Hepatocyte (in vitro differentiated cells): ENCODE data around the gene NR5A1. TPM values are rescaled to one million over a fixed set of nuclear protein-coding genes. Genes with fewer than 3 reads are reported as not detected.

ENCODE experiments used
- DNase-seq: peaks from one replicate; pipeline ENCODE4 v3.0.0-alpha.2; 2016; ENCODE audit warnings: low spot score
- H2AFZ ChIP-seq: fragments of 200-600 bp; sonication (generic); 2 replicates; pipeline ENCODE4 v1.6.0; 2016; ENCODE audit warnings: antibody characterized with exemption, mild to moderate bottlenecking
- H3K27ac ChIP-seq: fragments of 200-600 bp; sonication (generic); 2 replicates; pipeline ENCODE4 v1.5.1; 2016; ENCODE audit warnings: mild to moderate bottlenecking
- H3K27me3 ChIP-seq: fragments of 200-600 bp; sonication (generic); 2 replicates; pipeline ENCODE4 v1.6.1; 2016
- H3K36me3 ChIP-seq: fragments of 200-600 bp; sonication (generic); replicated peaks from 2 replicates; pipeline ENCODE4 v1.5.1; 2016; ENCODE audit warnings: low read depth; ENCODE audit not compliant: insufficient read depth
- H3K4me1 ChIP-seq: fragments of 200-600 bp; sonication (generic); 2 replicates; pipeline ENCODE4 v1.5.1; 2016; ENCODE audit warnings: mild to moderate bottlenecking, moderate library complexity; ENCODE audit not compliant: insufficient read depth
- H3K4me2 ChIP-seq: fragments of 200-600 bp; sonication (generic); 2 replicates; pipeline ENCODE4 v1.6.0; 2016
- H3K4me3 ChIP-seq: fragments of 200-600 bp; sonication (generic); 2 replicates; pipeline ENCODE4 v1.5.1; 2016; ENCODE audit warnings: mild to moderate bottlenecking
- H3K79me2 ChIP-seq: fragments of 200-600 bp; sonication (generic); 2 replicates; pipeline ENCODE4 v1.6.0; 2017; ENCODE audit warnings: mild to moderate bottlenecking
- H3K9me2 ChIP-seq: fragments of 200-600 bp; sonication (generic); replicated peaks from 2 replicates; pipeline ENCODE4 v1.6.0; 2017; ENCODE audit warnings: mild to moderate bottlenecking; ENCODE audit not compliant: insufficient read depth
- H3K9me3 ChIP-seq: fragments of 200-600 bp; sonication (generic); 2 replicates; pipeline ENCODE4 v1.5.1; 2016; ENCODE audit warnings: low read depth, mild to moderate bottlenecking
- H4K20me1 ChIP-seq: fragments of 200-600 bp; sonication (generic); 2 replicates; pipeline ENCODE4 v1.6.0; 2016; ENCODE audit warnings: mild to moderate bottlenecking; ENCODE audit not compliant: insufficient read depth, poor library complexity, severe bottlenecking
- EZH2 ChIP-seq: fragments of 200-600 bp; sonication (generic); IDR thresholded peaks from 2 replicates; pipeline ENCODE4 v1.6.1; 2016; ENCODE audit warnings: antibody characterized with exemption, mild to moderate bottlenecking, borderline replicate concordance
- EZH2phosphoT487 ChIP-seq: fragments of 200-600 bp; sonication (generic); IDR thresholded peaks from one replicate; pipeline ENCODE4 v1.6.1; 2018; ENCODE audit warnings: antibody characterized with exemption, mild to moderate bottlenecking, low read depth, moderate library complexity; ENCODE audit not compliant: unreplicated experiment, severe bottlenecking
- WGBS: methylation state at CpG from one replicate; pipeline ENCODE4 v1.1.6; 2016; ENCODE audit warnings: low lambda C conversion rate; ENCODE audit errors: missing lambda C conversion rate; 5-methylcytosine and 5-hydroxymethylcytosine counted together
- polyA plus RNA-seq: library from polyadenylated mRNA; unstranded; fragments of >200 nt; fragmentation: Nextera tagmentation; extraction: Ambion mirVana; gene quantifications from 2 replicates; pipeline ENCODE4 v1.2.1, GENCODE V29; 2016
- total RNA-seq: library from RNA; depleted of rRNA; stranded (reverse); fragments of >200 nt; gene quantifications from 2 replicates; pipeline ENCODE4 v1.2.3, GENCODE V29; 2014
- TF ChIP-seq, protein P1 (sequence below): fragments of 200-600 bp; sonication (generic); IDR thresholded peaks from 2 replicates; pipeline ENCODE4 v1.5.1; 2016; ENCODE audit warnings: antibody characterized with exemption, mild to moderate bottlenecking; ENCODE audit not compliant: poor library complexity

Gene NR5A1
- total and polyA plus RNA-seq, 2 experiments from 2014 or later = 0.07 to 0.36 TPM

DNA sequence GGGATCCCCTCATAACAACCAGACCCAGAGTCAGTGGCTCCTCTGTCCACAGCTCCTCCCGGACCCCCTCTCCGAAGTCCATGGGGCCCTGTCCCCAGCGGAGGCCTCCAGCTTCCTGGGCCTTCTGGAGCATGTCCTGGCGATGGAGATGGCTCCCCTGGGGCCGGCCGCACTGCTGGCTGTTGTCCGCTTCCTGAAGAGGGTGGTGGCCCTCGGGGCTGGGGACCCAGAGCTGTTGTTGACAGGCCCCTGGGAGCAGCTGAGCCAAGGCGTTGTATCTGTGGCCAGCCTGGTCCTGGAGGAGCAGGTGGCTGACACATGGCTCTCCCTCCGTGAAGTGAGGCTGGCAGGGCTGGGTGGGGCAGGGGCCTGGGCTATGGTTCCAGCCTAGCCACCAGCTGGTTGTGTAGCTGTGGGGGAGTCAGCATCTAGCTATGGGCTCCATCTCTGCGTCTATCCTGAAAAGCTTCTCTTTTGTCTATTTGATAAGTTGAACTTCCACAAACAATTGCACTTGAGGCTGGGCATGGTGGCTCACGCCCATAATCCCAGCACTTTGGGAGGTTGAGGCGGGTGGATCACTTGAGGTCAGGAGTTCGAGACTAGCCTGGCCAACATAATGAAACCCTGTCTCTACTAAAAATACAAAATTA, 52.3 kb downstream of the NR5A1 start:
- H4K20me1 ChIP-seq = no peaks in the 10 kb centered on the region
- H3K79me2 ChIP-seq = no peaks in the 10 kb centered on the region
- H3K36me3 ChIP-seq = no peaks in the 10 kb centered on the region
- 88% methylated on average over 14 of the region's 14 CpGs for WGBS
- H3K9me3 ChIP-seq = no peaks in the 10 kb centered on the region
- no peak overlapping the region for H3K4me2 ChIP-seq
- no peak for DNase-seq
- H3K9me2 ChIP-seq = no peaks in the 10 kb centered on the region
- H3K27ac ChIP-seq = no peak overlapping the region
- H3K4me3 ChIP-seq = no peak overlapping the region
- H3K27me3 ChIP-seq = peaks cover 28% of the 10 kb centered on the region
- no peak overlapping the region for H2AFZ ChIP-seq
- H3K4me1 ChIP-seq = peaks cover 8% of the 10 kb centered on the region
- TF ChIP-seq, protein P1, sequence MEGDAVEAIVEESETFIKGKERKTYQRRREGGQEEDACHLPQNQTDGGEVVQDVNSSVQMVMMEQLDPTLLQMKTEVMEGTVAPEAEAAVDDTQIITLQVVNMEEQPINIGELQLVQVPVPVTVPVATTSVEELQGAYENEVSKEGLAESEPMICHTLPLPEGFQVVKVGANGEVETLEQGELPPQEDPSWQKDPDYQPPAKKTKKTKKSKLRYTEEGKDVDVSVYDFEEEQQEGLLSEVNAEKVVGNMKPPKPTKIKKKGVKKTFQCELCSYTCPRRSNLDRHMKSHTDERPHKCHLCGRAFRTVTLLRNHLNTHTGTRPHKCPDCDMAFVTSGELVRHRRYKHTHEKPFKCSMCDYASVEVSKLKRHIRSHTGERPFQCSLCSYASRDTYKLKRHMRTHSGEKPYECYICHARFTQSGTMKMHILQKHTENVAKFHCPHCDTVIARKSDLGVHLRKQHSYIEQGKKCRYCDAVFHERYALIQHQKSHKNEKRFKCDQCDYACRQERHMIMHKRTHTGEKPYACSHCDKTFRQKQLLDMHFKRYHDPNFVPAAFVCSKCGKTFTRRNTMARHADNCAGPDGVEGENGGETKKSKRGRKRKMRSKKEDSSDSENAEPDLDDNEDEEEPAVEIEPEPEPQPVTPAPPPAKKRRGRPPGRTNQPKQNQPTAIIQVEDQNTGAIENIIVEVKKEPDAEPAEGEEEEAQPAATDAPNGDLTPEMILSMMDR = no peak
- TF ChIP-seq EZH2 = no peak

- Histone ChIP-seq H2AFZ (no peak overlapping the region), H3K79me2 (no peaks in the 10 kb centered on the region), H3K36me3 (no peaks in the 10 kb centered on the region), H3K27ac (no peak overlapping the region), H3K9me2 (no peaks in the 10 kb centered on the region), H4K20me1 (no peaks in the 10 kb centered on the region), H3K4me2 (no peak overlapping the region), H3K27me3 (peaks cover 28% of the 10 kb centered on the region), H3K4me1 (peaks cover 8% of the 10 kb centered on the region), H3K9me3 (no peaks in the 10 kb centered on the region), H3K4me3 (no peak overlapping the region)
- 93% methylated on average over 9 of the region's 9 CpGs for whole genome bisulfite sequencing
- DNase-seq = no peak
- TF ChIP-seq, protein P1 = no peak
- no peak for TF ChIP-seq EZH2
These were observed 52.9 kb downstream of the NR5A1 start for GRCh38 chr9:124454296-124454695.

DNA sequence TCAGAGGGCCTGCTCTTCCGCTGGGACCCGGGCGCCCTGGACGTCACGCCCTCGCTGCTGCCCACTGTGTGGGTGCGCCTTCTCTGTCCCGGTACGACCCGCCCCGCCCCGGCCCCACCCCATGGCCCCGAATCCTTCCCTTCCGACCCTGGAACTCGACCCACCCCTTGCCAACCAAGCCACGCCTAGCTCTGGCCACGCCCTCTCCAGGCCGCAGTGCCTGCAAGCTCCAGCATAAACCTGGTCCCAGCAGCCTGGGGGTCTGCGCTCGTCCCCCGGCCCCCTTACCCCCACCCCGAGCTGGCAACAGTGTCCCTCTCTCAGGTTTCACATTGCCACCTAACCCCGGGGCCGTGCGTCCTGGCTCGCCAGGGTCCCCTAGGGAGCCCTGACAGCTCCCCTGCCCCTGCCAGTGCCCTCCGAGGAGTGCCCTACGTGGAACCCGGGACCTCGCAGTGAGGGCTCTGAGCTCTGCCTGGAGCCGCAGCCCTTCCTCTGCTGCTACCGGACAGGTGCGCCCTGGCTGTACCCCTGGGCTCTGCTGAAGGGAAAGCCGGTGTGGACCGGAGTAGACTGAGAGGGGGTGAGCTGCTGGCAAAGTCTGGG, 53.5 kb downstream of the NR5A1 start:
- 57% methylated on average over 23 of the region's 35 CpGs for WGBS
- no peaks in the 10 kb centered on the region for H4K20me1 ChIP-seq
- H3K79me2 ChIP-seq = no peaks in the 10 kb centered on the region
- peak overlapping the region; percentile 77 for H3K4me2 ChIP-seq
- no peaks in the 10 kb centered on the region for H3K9me2 ChIP-seq
- no peak overlapping the region for H3K4me3 ChIP-seq
- no peak for DNase-seq
- no peaks in the 10 kb centered on the region for H3K9me3 ChIP-seq
- H2AFZ ChIP-seq = no peak overlapping the region
- H3K27ac ChIP-seq = no peak overlapping the region
- no peaks in the 10 kb centered on the region for H3K36me3 ChIP-seq
- H3K4me1 ChIP-seq = peaks cover 8% of the 10 kb centered on the region
- H3K27me3 ChIP-seq = peaks cover 28% of the 10 kb centered on the region
- no peak for TF ChIP-seq EZH2phosphoT487
- TF ChIP-seq, protein P1 = no peak
- TF ChIP-seq EZH2 = no peak
